H1 (cell line): ENCODE results near the gene CA9. TPM values are rescaled to one million over a fixed set of nuclear protein-coding genes. Genes with fewer than 3 reads are reported as not detected.

Experiments used
- CTCF ChIA-PET: fragments of 300-600 bp; sonication (Branson Sonifier 250); formaldehyde crosslinking; loops from one replicate; lab custom pipeline; 2021; ENCODE audit not compliant: partially characterized antibody; lab: Charles Lee
- POLR2A ChIA-PET: fragments of 300-600 bp; sonication (Branson Sonifier 250); formaldehyde crosslinking; loops from one replicate; lab custom pipeline; 2021; ENCODE audit warnings: inconsistent platforms; ENCODE audit not compliant: partially characterized antibody; lab: Charles Lee
- DNase-seq, 2 experiments: peaks; one replicate each; pipeline versions ENCODE4 v3.0.0 to v3.0.0-alpha.2; 2010 to 2022; ENCODE audit warnings: low spot score in 2 of 2, low read depth in 1 of 2, mixed read lengths in 1 of 2
- FAIRE-seq: peaks from 2 replicates; lab custom pipeline; 2011; peaks lifted over from hg19 to GRCh38; lab: Jason Lieb, UNC
- H2AFZ ChIP-seq: 2 replicates; pipeline ENCODE4 v1.8.1; 2012; ENCODE audit warnings: low read length, inconsistent platforms
- H2AK5ac ChIP-seq: 2 replicates; pipeline ENCODE4 v1.6.1; 2013; ENCODE audit warnings: low read depth, low read length
- H2BK120ac ChIP-seq: replicated peaks from 2 replicates; pipeline ENCODE3; 2013; ENCODE audit warnings: low read depth, low read length, inconsistent platforms
- H2BK12ac ChIP-seq: 2 replicates; pipeline ENCODE4 v1.6.1; 2013; ENCODE audit warnings: low read depth, low read length
- H2BK15ac ChIP-seq: 2 replicates; pipeline ENCODE4 v1.6.1; 2013; ENCODE audit warnings: low read length
- H2BK20ac ChIP-seq: 2 replicates; pipeline ENCODE4 v1.6.1; 2013; ENCODE audit warnings: low read length
- H2BK5ac ChIP-seq: 2 replicates; pipeline ENCODE4 v1.6.1; 2013; ENCODE audit warnings: low read depth, low read length
- H3K14ac ChIP-seq: 2 replicates; pipeline ENCODE4 v1.6.1; 2013; ENCODE audit warnings: inconsistent platforms; ENCODE audit not compliant: insufficient read length
- H3K18ac ChIP-seq: 2 replicates; pipeline ENCODE4 v1.6.1; 2013; ENCODE audit warnings: low read length; ENCODE audit errors: extremely low read depth
- H3K23ac ChIP-seq: 2 replicates; pipeline ENCODE4 v1.6.1; 2013; ENCODE audit warnings: inconsistent platforms; ENCODE audit not compliant: insufficient read length
- H3K23me2 ChIP-seq: 2 replicates; pipeline ENCODE4 v1.6.1; 2013; ENCODE audit warnings: low read depth, low read length
- H3K27ac ChIP-seq: 2 replicates; pipeline ENCODE4 v1.6.1; 2011; ENCODE audit warnings: low read depth, low read length, inconsistent platforms
- H3K27me3 ChIP-seq, 4 experiments: replicated peaks in 1 of 4; 1 replicate in 1 of 4; 2 replicates in 3 of 4; pipeline versions ENCODE4 v1.6.1 to v1.8.1; 2011 to 2013; ENCODE audit warnings: low read length in 3 of 4, mild to moderate bottlenecking in 3 of 4, inconsistent platforms in 2 of 4, mixed read lengths in 2 of 4, moderate library complexity in 1 of 4; ENCODE audit not compliant: control insufficient read depth in 3 of 4, insufficient read depth in 3 of 4; ENCODE audit errors: extremely low read depth in 1 of 4
- H3K36me3 ChIP-seq, 4 experiments: 2 replicates each; pipeline versions ENCODE4 v1.6.1 to v1.8.1; 2011 to 2013; ENCODE audit warnings: mild to moderate bottlenecking in 4 of 4, low read length in 3 of 4, moderate library complexity in 2 of 4, control low read depth in 1 of 4, inconsistent platforms in 1 of 4; ENCODE audit not compliant: insufficient read depth in 4 of 4, control insufficient read depth in 2 of 4
- H3K4ac ChIP-seq: replicated peaks from 2 replicates; pipeline ENCODE3; 2013; ENCODE audit warnings: low read length, low read depth, mixed read lengths, inconsistent platforms; ENCODE audit not compliant: insufficient read length
- H3K4me1 ChIP-seq, 4 experiments: replicated peaks in 1 of 4; 1 replicate in 1 of 4; 2 replicates in 3 of 4; pipeline versions ENCODE4 v1.6.1 to v1.8.1; 2011 to 2013; ENCODE audit warnings: low read length in 3 of 4, inconsistent platforms in 2 of 4, mixed read lengths in 1 of 4; ENCODE audit not compliant: insufficient read depth in 4 of 4, control insufficient read depth in 3 of 4
- H3K4me2 ChIP-seq, 2 experiments: 2 replicates each; pipeline versions ENCODE4 v1.6.1 to v1.8.1; 2011 to 2013; ENCODE audit warnings: low read depth in 2 of 2, low read length in 2 of 2, control low read depth in 1 of 2, inconsistent platforms in 1 of 2, mild to moderate bottlenecking in 1 of 2; ENCODE audit not compliant: insufficient read depth in 1 of 2
- H3K4me3 ChIP-seq, 4 experiments: fragments of 200-600, 300-600 bp in 1 of 4; sonication (generic), shearing (Covaris generic), sonication (Bioruptor Twin) in 1 of 4; 2 replicates each; pipeline versions ENCODE4 v1.5.1 to v1.8.1; 2011 to 2016; ENCODE audit warnings: low read length in 4 of 4, low read depth in 3 of 4, control low read depth in 2 of 4, inconsistent platforms in 2 of 4, mild to moderate bottlenecking in 2 of 4, mixed read lengths in 1 of 4, moderate library complexity in 1 of 4; ENCODE audit not compliant: insufficient read depth in 2 of 4; ENCODE audit errors: extremely low read depth in 1 of 4
- H3K56ac ChIP-seq: replicated peaks from 2 replicates; pipeline ENCODE3; 2013; ENCODE audit warnings: low read depth, mild to moderate bottlenecking, mixed read lengths, low read length, inconsistent platforms; ENCODE audit not compliant: insufficient read length
- H3K79me1 ChIP-seq: 2 replicates; pipeline ENCODE4 v1.6.1; 2013; ENCODE audit warnings: low read depth, low read length, control low read depth
- H3K79me2 ChIP-seq, 2 experiments: 2 replicates each; pipeline versions ENCODE4 v1.6.1 to v1.8.1; 2012 to 2013; ENCODE audit warnings: low read length in 2 of 2, mild to moderate bottlenecking in 2 of 2, inconsistent platforms in 1 of 2; ENCODE audit not compliant: insufficient read depth in 2 of 2, control insufficient read depth in 1 of 2
- H3K9ac ChIP-seq, 4 experiments: replicated peaks in 1 of 4; 1 replicate in 1 of 4; 2 replicates in 3 of 4; pipeline versions ENCODE4 v1.6.1 to v1.8.1; 2011 to 2013; ENCODE audit warnings: low read depth in 3 of 4, low read length in 3 of 4, control low read depth in 2 of 4, mild to moderate bottlenecking in 2 of 4, moderate library complexity in 2 of 4, inconsistent platforms in 1 of 4; ENCODE audit errors: extremely low read depth in 1 of 4
- H3K9me3 ChIP-seq, 2 experiments: 2 replicates each; pipeline versions ENCODE4 v1.6.1 to v1.8.1; 2012 to 2013; ENCODE audit warnings: mild to moderate bottlenecking in 2 of 2, moderate library complexity in 2 of 2, control low read depth in 1 of 2, inconsistent platforms in 1 of 2, low read depth in 1 of 2, low read length in 1 of 2, mixed read lengths in 1 of 2; ENCODE audit not compliant: insufficient read depth in 2 of 2
- H4K20me1 ChIP-seq, 2 experiments: replicated peaks in 1 of 2; 2 replicates each; pipeline versions ENCODE3 to v1.8.1; 2011 to 2013; ENCODE audit warnings: inconsistent platforms in 2 of 2, low read length in 2 of 2, mild to moderate bottlenecking in 1 of 2; ENCODE audit not compliant: insufficient read depth in 2 of 2, control insufficient read depth in 1 of 2
- H4K5ac ChIP-seq: 2 replicates; pipeline ENCODE4 v1.6.1; 2013; ENCODE audit warnings: low read length, low read depth, mixed read lengths, inconsistent platforms; ENCODE audit not compliant: insufficient read length
- H4K8ac ChIP-seq: 2 replicates; pipeline ENCODE4 v1.8.0; 2013; ENCODE audit warnings: mild to moderate bottlenecking, moderate library complexity, low read length, inconsistent platforms; ENCODE audit not compliant: insufficient read depth; ENCODE audit errors: extremely low read depth
- H4K91ac ChIP-seq: replicated peaks from 2 replicates; pipeline ENCODE3; 2013; ENCODE audit warnings: low read length, mixed read lengths, inconsistent platforms; ENCODE audit not compliant: insufficient read length
- CBX5 ChIP-seq: fragments of 300-800, 300-1000 bp; sonication (generic); IDR thresholded peaks from 2 replicates; pipeline ENCODE4 v1.7.1; 2016; ENCODE audit warnings: antibody characterized with exemption, low read length, low read depth
- HDAC6 ChIP-seq: IDR thresholded peaks from one replicate; pipeline ENCODE4 v1.7.1; 2012; ENCODE audit warnings: low read depth, mild to moderate bottlenecking, inconsistent platforms, low read length, moderate library complexity
- JUN ChIP-seq: IDR thresholded peaks from 2 replicates; pipeline ENCODE4 v1.6.1; 2011; ENCODE audit warnings: low read depth, mild to moderate bottlenecking, improper control_type of control experiment, low read length
- KDM4A ChIP-seq: IDR thresholded peaks from one replicate; pipeline ENCODE4 v1.7.1; 2012; ENCODE audit warnings: low read depth, mild to moderate bottlenecking, moderate library complexity, low read length, inconsistent platforms; ENCODE audit not compliant: severe bottlenecking
- NRF1 ChIP-seq: IDR thresholded peaks from 2 replicates; pipeline ENCODE4 v1.6.1; 2011; ENCODE audit warnings: mild to moderate bottlenecking, low read depth, low read length, improper control_type of control experiment
- POLR2AphosphoS5 ChIP-seq: IDR thresholded peaks from 2 replicates; pipeline ENCODE4 v1.6.1; 2011; ENCODE audit warnings: low read depth, low read length
- POU5F1 ChIP-seq: IDR thresholded peaks from 2 replicates; pipeline ENCODE4 v1.6.1; 2011; ENCODE audit warnings: low read depth, mild to moderate bottlenecking, low read length, moderate library complexity
- RNF2 ChIP-seq: fragments of 200-900, 300-1000 bp; sonication (generic); IDR thresholded peaks from 2 replicates; pipeline ENCODE4 v1.7.1; 2016; ENCODE audit warnings: borderline replicate concordance, low read depth, mild to moderate bottlenecking, antibody characterized with exemption, low read length; ENCODE audit not compliant: poor library complexity, severe bottlenecking; ENCODE audit errors: missing control alignments
- RXRA ChIP-seq: IDR thresholded peaks from 2 replicates; pipeline ENCODE4 v1.6.1; 2011; ENCODE audit warnings: low read depth, mild to moderate bottlenecking, low read length, moderate library complexity; ENCODE audit not compliant: insufficient read depth
- TBP ChIP-seq: IDR thresholded peaks from 2 replicates; pipeline ENCODE4 v1.6.1; 2011; ENCODE audit warnings: low read depth, low read length, improper control_type of control experiment
- WGBS, 2 experiments: shearing (Covaris generic) in 1 of 2; methylation state at CpG; one replicate each; pipeline versions ENCODE4 v1.1.6 to v1.1.7; 2013 to 2015; ENCODE audit warnings: low lambda C conversion rate in 2 of 2, mixed read lengths in 2 of 2, inconsistent platforms in 1 of 2, low coverage in 1 of 2, missing lambda C conversion rate in 1 of 2; ENCODE audit not compliant: insufficient replicate concordance in 2 of 2, insufficient coverage in 1 of 2, insufficient read length in 1 of 2; ENCODE audit errors: extremely low coverage in 1 of 2, missing lambda C conversion rate in 1 of 2; 5-methylcytosine and 5-hydroxymethylcytosine counted together
- polyA plus RNA-seq, 7 experiments: library from polyadenylated mRNA; depleted of rRNA in 3 of 7; stranded (reverse) in 5 of 7; unstranded in 2 of 7; fragments of >200 nt in 5 of 7; fragments of 200-250 nt in 2 of 7; gene quantifications; 1 replicate in 5 of 7; 2 replicates in 1 of 7; 4 replicates in 1 of 7; pipeline versions ENCODE4 v1.2.1 to v1.2.3, GENCODE V29; 2011 to 2013; ENCODE audit warnings: missing spikeins in 2 of 7, mixed read lengths in 2 of 7
- total RNA-seq: library from RNA; stranded (reverse); fragmentation: NEBNext Ultra II Directional; extraction: Animal tissue kit (Norgen Biotek cat#: 25700); gene quantifications from 2 replicates; pipeline ENCODE4 v1.2.1, GENCODE V29; 2021
- TF ChIP-seq, protein P1 (sequence below): IDR thresholded peaks from 2 replicates; pipeline ENCODE4 v1.6.1; 2011; ENCODE audit warnings: low read length, improper control_type of control experiment

Gene CA9
- total and polyA plus RNA-seq, 2 of the 8 experiments (the other 6 are each of a cell fraction or from before 2014, with no cell fraction given), result 1.3 to 1.8 TPM

- POLR2A ChIA-PET, result interaction anchor here (0.8 to 7.9 kb wide), 24 partner anchors 8 to 585 kb away, joined by 3 to 84 read pairs (median 4); partner anchors contain the start of genes CA9, CREB3, STOML2 and TLN1
- Histone ChIP-seq H3K9me3 (no peaks in the 10 kb centered on the region), H3K27me3 (peaks cover 0 to 7% (median 0%) of the 10 kb centered on the region in 4 experiments; a peak in 1 of 7 replicates), H2BK120ac (no peak within 1 kb of the TSS), H3K36me3 (peaks cover 6 to 22% (median 10%) of the 10 kb centered on the region in 4 experiments), H2AFZ (peak within 1 kb of the TSS; percentile 96), H2BK12ac (peak within 1 kb of the TSS; percentile 23), H2BK15ac (peak within 1 kb of the TSS; percentile 10), H3K4me1 (peaks cover 0 to 2% (median 0%) of the 10 kb centered on the region in 4 experiments; a peak in 4 of 7 replicates), H3K4me3 (peak within 1 kb of the TSS; percentile 70 to 92 (median 86)), H2BK20ac (no peak within 1 kb of the TSS), H4K5ac (peak within 1 kb of the TSS; percentile 96), H4K20me1 (peaks cover 2 to 6% of the 10 kb centered on the region in 2 experiments), H3K4me2 (peak within 1 kb of the TSS; percentile 77 to 92), H3K27ac (peak within 1 kb of the TSS; percentile 99), H3K14ac (no peak within 1 kb of the TSS), H3K79me2 (no peaks in the 10 kb centered on the region), H3K56ac (peak within 1 kb of the TSS; percentile 92), H3K79me1 (peaks cover 2% of the 10 kb centered on the region; the same call in 1 of the 2 replicates), H3K23me2 (peaks cover 10% of the 10 kb centered on the region), H3K18ac (peak within 1 kb of the TSS; percentile 97), H4K8ac (peak within 1 kb of the TSS; percentile 96), H3K4ac (peak within 1 kb of the TSS; percentile 57), H4K91ac (peak within 1 kb of the TSS; percentile 77), H3K23ac (no peak within 1 kb of the TSS), H3K9ac (peak within 1 kb of the TSS; percentile 65 to 90 (median 82)), H2AK5ac (no peak within 1 kb of the TSS), H2BK5ac (peak within 1 kb of the TSS; percentile 94; the same call in 1 of the 2 replicates)
- CTCF ChIA-PET, result interaction anchor here (0.9 to 15.9 kb wide), 22 partner anchors 8 to 249 kb away, joined by 3 to 347 read pairs (median 6); partner anchors contain the start of genes CA9, CREB3, HRCT1 and SIT1
- DNase-seq, result peak; percentile 96 to 98
- peak; percentile 90 for FAIRE-seq
- WGBS, 2 experiments, result 2% methylated on average over 39 of the region's 42 CpGs; no CpG with 5 or more reads in 1 of the 2 experiments
- no peak for TF ChIP-seq RNF2
- TF ChIP-seq POU5F1, result no peak
- TF ChIP-seq, protein P1, sequence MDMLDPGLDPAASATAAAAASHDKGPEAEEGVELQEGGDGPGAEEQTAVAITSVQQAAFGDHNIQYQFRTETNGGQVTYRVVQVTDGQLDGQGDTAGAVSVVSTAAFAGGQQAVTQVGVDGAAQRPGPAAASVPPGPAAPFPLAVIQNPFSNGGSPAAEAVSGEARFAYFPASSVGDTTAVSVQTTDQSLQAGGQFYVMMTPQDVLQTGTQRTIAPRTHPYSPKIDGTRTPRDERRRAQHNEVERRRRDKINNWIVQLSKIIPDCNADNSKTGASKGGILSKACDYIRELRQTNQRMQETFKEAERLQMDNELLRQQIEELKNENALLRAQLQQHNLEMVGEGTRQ, result peak; percentile 4; the same call in 1 of the 2 replicates
- no peak for TF ChIP-seq HDAC6
- TF ChIP-seq RXRA, result no peak
- TF ChIP-seq POLR2AphosphoS5, result peak; percentile 83
- no peak for TF ChIP-seq NRF1
- TF ChIP-seq KDM4A, result peak; percentile 32
- TF ChIP-seq JUN, result no peak
- peak; percentile 100 for TF ChIP-seq TBP
- no peak for TF ChIP-seq CBX5
Observed at GRCh38 chr9:35657546-35658136, 16.1 kb upstream of the CA9 start, which contains the start of gene RMRP. Gene RMRP (minus strand): TSS chr9:35658019.
